NCI-H146 treated with DMSO at 0.1 percent for 48 hours (cell line): ENCODE measurements around the gene FDXR.

Experiments
- DNase-seq: peaks from one replicate; lab custom pipeline; 2025; ENCODE audit not compliant: unreplicated experiment; lab: John Stamatoyannopoulos, UW

FDXR gene

DNA sequence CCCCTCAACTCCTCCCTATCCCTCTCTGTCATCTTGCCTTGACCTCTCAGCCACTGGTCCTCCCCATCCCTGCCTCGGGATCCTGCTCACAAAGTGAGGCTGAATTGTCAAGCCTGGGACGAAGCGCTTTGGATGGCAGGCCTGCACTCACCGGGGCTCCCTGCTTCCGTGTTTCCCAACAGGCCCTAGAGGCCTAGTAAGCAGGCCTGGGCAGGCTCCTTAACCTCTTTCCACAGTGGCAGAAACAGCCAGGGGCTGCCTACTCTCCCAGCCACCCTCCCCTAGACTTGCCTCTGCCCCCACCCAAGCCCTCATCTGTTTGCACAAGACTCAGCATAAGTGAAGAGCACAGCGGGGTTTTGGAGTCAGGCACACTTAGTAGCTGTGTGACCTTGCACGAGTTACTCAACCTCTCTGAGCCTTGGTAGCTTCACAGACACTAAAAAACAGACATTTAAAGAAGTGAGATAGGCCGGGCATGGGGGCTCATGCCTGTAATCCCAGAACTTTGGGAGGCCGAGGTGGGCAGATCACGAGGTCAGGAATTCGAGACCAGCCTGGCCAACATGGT lies 25.7 kb upstream of the FDXR start:
- no peak for DNase-seq

DNA sequence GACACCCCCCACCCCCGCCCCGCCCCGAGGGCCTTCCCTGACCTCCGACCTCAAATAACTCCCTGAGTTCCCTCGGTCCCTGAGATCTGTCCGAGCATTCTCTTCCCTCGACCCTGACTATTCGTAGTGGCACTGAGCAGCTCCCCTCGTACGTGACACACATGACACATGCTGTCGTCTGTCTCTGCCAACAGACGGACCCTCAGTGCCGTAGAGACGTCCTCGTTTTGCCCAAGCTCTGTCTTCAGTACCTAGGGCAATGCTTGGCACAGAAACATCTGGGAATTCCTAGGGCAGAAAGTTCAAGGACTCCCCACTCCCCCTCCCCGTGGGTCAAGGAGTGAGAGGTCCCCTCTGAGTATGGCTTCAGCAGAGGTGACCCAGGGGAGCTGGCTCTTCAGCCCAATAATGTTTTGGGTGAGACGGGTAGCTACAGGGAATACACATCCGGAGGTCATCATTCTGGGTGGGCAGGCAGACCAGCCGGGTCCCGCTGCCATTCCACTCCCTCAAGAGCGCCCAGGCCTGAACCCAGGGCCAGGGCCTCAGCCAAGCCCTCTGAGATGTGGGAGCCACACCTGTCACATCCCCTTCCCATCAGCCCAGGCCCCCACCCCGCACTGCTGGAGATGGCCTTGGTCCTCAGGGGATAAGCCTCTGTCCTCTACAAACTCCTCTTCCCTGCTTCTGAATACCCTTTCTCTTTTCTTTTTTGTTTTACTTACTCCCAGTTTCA lies 21.3 kb upstream of the FDXR start:
- no peak for DNase-seq

DNA sequence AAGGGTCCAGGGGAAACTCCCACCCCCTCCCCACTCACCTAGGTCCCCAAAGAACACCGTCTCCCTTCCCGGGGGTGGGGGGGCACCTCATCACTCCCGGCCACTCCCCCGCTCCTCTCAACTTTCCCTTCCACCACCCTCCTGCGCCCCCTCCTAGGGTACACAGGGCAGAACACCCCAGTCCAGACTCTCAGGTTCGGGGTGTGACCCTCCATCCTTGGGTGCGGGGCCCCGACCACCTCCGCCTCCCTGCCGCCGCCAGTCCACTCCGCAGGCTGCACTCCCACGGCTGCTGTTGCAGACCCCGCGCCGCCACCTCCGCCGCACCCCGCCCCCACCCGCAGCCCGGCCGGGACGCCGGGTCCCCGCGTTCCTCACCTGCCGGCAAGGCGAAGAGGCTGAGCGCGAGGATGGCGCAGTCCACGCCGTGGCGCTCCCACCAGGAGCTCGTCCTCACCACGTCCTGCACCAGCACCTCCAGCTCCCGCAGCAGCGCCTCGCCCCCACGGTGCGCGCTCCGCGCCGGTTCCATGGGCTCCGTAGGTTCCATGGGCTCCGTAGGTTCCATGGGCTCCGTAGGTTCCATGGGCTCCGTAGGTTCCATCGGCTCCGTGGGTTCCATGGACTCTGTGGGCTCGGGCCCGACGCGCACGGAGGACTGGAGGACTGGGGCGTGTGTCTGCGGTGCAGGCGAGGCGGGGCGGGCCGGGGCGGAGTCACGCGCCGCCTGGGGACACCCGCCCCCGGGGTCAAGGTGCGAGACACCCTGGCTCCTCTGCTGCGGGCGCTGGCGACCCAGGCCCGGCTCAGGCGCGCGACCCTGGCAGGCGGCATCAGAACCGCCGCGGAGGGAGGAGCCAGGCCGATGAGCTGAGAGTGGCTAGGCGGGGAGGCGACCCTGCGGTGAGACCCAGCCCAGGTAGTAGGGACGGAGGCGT lies 20.4 kb upstream of the FDXR start, which contains the start of gene FADS6:
FADS6 (minus strand) TSS at position 660 of the 938 bp plus-strand sequence; CDS start at position 622, 38 bp downstream.
- DNase-seq, result no peak

DNA sequence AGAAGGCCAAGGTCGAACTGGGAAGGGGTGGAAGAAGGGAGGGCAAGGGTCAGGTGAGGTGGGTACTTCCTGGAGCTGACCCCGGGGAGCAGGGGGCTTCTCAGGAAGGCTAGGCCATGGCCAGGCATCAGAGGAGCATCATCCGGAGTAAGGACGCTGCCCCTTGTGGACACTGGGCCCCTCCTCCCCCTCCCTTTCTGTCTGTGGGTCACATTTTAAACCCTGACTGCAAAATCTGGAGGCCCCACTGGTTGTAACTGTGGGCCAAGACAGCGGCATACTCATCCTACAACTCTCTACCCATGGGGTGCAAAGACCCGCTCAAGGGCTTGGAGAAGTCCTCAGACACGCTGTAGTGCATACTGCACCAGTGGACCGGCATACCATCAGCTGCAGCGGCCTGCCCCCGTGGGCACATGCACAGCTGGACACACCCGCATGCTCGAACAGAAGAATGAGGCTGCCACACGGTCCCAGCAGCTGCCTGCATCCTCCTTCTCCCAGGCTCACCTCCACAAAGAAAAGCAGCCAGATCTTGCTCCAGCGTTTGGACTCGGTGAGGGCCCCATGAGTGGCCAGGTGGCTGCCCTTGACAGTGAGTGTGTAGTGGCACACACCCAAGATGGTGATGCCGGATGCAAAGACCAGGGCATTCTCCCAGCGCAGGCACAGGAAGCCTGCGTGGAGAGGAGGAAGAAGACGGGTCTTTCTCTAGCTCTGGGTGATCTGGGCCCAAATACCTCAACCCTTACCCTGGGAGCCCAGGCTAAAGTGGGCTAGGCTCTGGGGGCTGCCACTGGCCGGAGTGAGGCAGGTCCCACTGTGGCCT lies 19.4 kb upstream of the FDXR start:
- DNase-seq, result no peak

DNA sequence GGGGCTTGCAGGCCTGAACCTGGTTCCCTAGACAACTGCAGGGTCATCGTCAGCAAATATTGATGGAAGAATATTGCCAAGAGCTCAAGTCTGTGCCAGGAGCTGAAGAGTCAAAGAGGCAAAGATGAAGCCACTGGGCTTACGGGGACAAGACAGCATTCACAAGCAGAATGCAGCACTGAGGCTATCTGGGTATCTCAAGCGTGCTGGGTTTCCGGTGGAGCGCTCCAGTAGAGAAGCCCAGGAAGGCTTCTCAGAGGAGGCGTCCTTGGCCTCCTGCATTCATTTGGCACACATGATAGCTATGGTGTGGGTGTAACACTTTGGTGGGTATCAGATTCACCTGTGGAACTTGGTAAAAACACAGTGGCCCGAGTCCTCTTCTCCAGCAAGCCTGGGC lies 17.8 kb upstream of the FDXR start:
- DNase-seq, result no peak

DNA sequence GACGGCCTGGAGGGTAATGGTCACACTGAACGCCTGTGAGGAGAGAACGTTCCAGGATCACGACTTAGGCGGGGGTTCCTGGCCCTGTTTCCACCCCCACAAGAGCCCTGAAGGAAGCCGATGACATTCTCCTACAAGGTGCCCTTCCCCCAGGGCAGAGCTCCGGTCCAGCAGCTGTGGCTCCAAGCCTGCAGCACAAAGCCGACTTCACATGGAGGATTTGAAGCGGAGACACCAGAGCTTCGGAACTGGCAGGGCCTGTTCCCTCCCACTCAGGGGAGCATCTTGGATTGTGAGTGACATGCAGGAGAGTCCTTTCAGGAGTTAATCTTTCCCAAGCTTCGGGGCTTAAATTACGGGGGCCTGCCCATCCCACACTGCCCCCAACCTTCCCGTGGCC lies 15.7 kb upstream of the FDXR start:
- no peak for DNase-seq

DNA sequence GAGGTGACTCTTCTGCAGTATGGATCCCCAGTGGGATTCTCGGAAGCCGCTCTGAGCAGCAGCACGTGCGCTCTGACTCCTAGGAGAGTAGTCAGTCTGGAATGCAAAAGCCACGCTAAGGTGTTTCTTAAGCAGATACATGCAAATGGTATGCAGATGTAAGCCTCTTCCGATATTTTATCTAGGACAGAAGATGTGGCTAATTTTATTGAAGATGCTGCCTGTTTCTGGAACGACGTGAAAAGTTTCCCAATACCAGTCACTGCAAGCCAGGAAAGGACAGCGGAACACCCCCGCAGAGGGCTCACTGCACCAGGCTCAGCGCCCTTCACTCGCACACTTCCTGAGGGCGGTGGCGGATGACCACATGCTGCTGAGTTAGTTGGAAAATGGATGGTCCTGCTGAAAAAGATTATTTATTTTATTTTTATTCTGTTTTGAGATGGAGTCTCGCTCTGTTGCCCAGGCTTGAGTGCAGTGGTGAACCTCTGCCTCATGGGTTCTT lies 10.5 kb upstream of the FDXR start:
- DNase-seq, result no peak

DNA sequence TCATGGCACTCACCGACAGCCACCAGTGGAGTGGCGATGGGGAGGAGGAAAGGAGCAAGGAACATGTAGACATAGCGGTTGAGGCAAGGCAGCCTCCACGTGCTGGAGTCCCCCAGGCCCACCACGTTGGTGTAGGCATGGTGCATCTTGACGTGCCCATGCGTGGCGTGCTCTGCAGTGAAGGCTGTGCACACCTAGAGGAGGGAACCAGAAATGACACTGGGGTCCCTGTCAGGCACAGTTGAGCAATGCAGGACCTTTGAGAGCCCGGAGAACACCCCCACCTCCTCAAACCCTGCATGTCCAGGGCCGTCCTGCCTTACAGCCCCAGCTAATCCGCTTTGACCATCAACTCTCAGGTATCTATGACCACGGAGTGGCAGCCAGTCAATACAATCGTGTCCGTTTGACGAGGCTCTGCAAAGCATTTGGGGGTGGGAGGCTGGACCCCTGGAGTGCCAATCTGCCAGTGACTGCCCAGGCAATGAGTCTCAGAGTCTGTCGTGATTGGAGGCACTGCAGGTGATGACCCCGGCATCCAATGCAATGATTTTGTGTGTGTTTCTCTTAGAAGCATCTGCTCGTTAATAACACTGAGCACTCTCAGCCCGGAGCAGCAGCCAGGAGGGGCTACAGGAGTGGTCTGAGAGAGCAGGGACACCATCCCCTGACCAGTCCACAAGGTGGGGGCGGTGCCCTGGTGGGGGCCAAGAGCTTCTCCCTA lies 9.9 kb upstream of the FDXR start:
- no peak for DNase-seq

DNA sequence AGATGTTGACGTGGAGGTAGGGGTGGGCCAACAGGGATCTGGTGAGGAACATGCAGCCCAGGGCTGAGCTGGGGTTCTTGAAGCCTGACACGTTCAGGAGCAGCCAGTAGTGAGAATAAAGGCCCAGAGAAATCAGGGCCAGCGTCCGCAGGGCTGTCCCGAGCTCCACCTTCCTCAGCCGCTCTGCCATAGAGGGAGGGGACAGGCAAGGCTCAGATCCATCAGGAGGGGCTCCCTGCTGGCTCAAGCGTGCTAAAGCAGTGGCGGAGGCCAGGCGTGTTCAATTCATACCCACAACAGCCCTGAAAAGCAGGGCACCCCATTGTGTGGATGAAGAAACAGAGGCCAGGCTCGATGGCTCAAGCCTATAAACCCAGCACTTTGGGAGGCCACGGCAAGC lies 8.3 kb upstream of the FDXR start:
- DNase-seq, result no peak

DNA sequence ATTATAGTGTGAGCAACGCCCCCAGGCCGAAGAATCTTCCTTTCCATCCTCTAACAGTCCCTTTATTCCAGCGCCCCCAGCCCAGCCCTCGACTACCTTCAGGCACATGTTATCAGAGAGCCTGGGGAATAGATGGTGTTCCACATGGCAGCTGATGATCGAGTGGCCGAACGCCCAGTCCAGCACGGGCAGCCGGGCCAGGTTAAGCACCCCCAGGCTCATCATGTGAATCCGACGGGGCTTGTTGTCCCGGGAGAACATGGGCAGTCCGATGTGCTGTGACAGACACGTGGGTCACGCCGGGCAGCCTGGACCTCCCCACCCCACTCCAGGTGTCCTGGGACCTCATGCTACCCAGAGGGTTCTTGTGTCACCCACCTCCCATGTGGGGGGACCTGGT lies 6.5 kb upstream of the FDXR start:
- no peak for DNase-seq

DNA sequence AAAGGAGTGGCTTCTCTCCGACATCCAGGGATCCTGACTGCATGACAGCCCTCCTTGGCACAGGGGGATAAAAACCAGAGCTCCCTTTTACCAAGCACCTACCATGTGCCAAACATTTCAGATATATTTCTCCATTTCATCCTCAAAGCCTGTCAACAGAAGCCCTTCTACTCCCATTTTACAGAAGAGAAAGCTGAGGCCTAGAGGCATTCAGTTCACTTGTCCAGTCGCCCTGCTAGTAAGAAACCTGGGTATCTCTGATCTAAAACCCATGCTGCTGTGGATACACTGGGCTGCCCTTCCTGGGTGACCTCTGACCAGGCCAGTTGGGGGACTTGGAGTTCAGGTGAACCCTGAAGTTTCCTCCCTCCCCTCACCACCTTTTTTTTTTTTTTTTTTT lies 5.9 kb upstream of the FDXR start:
- DNase-seq, result no peak

DNA sequence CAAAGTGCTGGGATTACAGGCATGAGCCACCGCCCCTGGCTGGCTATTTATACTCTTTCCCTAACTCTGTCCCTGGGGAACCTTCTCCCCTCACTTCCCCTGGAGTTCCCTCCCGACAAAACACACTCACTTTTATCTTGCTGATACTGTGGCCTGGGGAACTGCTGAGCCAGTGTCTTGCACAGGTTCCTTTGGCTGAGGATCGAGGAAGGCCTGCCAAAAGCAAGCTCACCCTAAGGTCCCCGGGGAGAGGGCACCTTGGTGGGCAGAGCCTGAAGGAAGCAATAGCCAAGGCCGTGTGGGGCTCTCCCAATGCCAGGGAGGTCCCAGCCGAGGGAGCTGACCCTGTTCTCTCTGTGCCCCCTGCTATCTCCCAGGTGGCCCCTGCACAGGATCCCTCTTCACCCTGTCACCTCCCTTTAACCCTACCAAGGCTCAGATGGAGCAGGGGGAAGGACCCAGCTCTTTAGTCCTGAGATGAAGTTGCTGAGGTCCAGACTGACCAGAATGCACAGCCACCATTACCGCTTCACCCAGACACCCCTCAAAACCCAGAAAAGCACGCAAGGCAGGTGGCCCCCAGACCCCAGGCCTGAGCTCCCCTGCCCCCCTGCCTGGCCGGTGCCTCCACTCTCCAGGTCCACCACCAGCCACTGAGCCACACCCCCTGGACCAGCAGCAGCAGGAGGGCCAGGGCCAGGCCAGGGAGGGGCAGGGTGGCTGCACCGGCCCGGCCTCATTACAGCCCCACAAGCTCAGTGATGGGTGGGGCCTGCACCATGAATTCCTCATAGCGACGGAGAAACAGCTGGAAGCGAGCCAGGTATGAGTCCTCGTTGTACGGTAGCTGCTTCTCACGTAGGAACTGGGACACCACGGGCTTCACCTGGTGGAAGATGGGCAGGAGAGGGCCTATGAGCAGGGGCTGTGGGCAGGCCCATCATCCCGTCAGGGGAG lies 5.1 kb upstream of the FDXR start:
- DNase-seq, result peak; percentile 9

DNA sequence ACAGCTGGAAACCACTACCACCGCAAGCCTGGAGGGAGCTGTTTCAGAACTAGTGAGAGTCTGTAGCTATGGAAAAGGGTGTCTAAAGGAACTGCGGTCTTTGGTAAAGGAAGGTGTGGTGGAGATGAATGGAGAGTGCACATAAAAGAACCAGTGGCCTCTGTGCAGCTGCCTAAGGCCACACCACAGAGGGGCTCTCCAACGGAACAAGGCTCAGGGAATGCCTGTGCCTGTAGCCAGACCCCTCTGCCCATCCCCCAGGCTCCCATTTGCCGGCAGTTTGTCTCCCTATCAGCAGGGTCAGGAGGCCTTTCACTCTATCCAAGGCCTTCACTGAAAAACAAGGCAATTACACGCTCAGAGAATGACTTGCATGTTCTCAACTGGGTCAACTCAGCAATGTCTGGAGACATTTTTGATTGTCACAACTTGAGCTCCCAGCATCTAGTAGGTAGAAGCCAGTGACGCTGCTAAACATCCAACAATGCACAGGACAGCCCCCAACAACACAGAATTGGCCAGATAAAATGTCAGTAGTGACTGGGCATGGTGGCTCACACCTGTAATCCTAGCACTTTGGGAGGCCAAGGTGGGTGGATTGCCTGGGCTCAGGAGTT lies 3.3 kb upstream of the FDXR start:
- no peak for DNase-seq

DNA sequence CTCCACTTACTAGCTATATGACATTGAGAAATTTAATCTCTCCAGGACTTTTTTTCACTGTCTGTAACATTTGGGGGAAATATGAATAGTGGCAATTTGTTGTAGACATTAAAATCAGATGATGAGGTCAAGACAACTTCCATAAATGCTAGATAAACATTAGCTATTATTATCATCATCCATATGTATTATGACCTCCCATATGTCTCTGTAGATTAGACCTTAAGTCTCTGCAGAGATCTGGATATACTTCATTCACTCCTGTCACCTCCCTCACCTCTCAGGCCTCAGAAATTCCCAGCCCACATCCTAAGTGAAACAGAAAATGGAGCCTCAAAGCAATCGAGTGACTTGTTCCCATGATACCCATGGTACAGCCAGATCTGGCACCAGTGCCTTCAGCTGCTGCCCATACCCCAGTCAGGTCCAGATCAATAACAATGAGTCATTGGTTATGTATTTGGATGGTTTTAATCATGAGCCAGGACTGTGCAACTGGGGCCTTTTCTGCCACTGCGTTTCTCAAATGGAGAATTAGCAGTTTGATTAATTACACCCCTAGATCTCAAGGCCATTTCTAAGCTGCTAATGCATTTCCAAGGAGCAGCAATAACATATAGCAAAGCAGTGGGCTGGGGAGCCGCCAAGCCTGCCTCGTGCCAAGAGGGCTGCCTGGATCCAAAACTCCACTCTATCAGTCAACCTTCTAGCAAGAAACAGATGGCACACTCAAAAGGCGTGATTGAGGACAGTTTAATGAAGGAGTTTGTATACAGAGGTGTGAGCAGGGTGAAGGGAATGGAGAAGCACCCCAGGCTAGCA lies 2.6 kb upstream of the FDXR start:
- DNase-seq, result no peak

DNA sequence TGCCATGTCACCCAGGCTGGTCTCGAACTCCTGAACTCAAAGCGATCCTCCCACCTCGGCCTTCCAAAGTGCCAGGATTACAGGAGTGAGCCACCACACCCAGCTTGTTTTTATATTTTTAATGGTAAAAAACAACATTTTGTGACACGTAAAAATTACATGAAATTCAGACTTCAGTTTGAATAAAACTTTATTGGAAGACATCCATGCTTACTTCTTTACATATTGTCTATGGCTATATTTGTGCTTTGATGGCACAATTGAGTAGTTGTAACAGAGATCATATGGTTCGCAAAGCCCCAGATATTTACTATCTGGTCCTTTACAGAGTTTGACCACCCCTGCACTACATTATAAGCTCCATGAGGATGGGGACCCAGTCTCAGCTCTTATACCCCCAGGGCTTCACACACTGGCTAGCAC lies 1.8 kb upstream of the FDXR start:
- DNase-seq, result no peak

DNA sequence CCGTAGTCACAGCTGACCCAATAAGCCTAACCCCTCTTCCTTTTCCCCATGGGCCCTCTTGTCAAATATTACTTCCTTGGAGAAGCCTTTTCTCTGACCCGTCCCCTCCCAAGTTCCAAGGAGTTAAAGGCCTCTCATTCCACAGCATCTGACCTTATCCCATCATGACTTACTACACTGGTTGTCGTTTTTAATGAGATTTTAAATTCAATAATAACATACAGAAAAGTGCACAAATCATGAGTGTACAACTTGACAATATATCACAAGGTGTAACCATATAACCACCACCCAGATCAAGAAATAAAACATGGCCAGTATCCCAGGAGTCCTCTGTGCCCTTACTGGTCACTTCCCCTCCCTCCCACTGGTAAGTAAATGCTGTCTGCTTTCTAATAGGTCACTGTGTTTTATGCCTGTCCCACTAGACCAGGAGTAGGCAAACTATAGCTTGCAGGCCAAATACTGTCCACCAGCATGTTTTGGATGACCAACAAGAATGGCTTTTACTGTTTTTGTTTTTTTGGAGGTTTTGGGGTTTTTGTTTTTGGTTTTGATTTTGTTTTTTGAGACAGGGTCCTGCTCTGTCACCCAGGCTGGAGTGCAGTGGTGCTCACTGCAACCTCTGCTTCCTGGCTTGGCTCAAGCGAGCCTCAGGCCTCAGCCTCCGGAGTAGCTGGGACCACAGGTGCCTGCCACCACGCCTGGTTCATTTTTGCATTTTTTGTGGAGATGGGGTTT lies 1.2 kb upstream of the FDXR start:
- no peak for DNase-seq
